Bronchial epithelial cell (primary cell): ENCODE results near the gene ENTPD1. TPM values are rescaled to one million over a fixed set of nuclear protein-coding genes. Genes with fewer than 3 reads are reported as not detected.

ENCODE experiments used
- DNase-seq: peaks from one replicate; pipeline ENCODE4 v3.0.0-alpha.2; 2010; ENCODE audit warnings: low read depth
- FAIRE-seq: peaks from 2 replicates; lab custom pipeline; 2011; peaks lifted over from hg19 to GRCh38; lab: Jason Lieb, UNC
- H3K27me3 ChIP-seq: 2 replicates; pipeline ENCODE4 v1.5.1; 2011; ENCODE audit warnings: low read length; ENCODE audit not compliant: control insufficient read depth, insufficient read depth
- H3K36me3 ChIP-seq: 2 replicates; pipeline ENCODE4 v1.5.1; 2011; ENCODE audit warnings: low read length; ENCODE audit not compliant: control insufficient read depth, insufficient read depth
- H3K4me3 ChIP-seq: 2 replicates; pipeline ENCODE4 v1.5.1; 2011; ENCODE audit warnings: mild to moderate bottlenecking, low read depth, low read length, control low read depth
- CTCF ChIP-seq: IDR thresholded peaks from 2 replicates; pipeline ENCODE4 v1.5.1; 2011; ENCODE audit warnings: mild to moderate bottlenecking, moderate library complexity, low read length, control low read depth, inconsistent platforms; ENCODE audit not compliant: insufficient read depth, severe bottlenecking
- total RNA-seq: library from RNA; depleted of rRNA; stranded (reverse); fragments of >200 nt; gene quantifications from 2 replicates; pipeline ENCODE4 v1.2.1, GENCODE V29; 2014

ENTPD1 gene
- total RNA-seq, 1 donor from 2014 or later, result not detected

- TF ChIP-seq CTCF, result no peak
- FAIRE-seq (no peak), DNase-seq (no peak)
- Histone ChIP-seq H3K27me3 (no peaks in the 10 kb centered on the region), H3K36me3 (no peaks in the 10 kb centered on the region), H3K4me3 (no peak overlapping the region)
Observed at GRCh38 chr10:95783741-95784140, 27.8 kb downstream of the ENTPD1 start.

- Histone ChIP-seq H3K36me3 (no peaks in the 10 kb centered on the region), H3K4me3 (no peak overlapping the region), H3K27me3 (no peaks in the 10 kb centered on the region)
- DNase-seq (no peak), FAIRE-seq (no peak)
- TF ChIP-seq CTCF, result no peak
Observed at GRCh38 chr10:95784279-95784913, 28.4 kb downstream of the ENTPD1 start.

GRCh38 chr10:95785317-95785716 lies 29.4 kb downstream of the ENTPD1 start:
- TF ChIP-seq CTCF, result no peak
- FAIRE-seq, result no peak
- Histone ChIP-seq H3K27me3 (no peaks in the 10 kb centered on the region), H3K4me3 (no peak overlapping the region), H3K36me3 (no peaks in the 10 kb centered on the region)
- DNase-seq, result no peak

GRCh38 chr10:95785942-95786669 lies 30.1 kb downstream of the ENTPD1 start:
- H3K4me3 ChIP-seq, result no peak overlapping the region
- no peak for FAIRE-seq
- no peaks in the 10 kb centered on the region for H3K36me3 ChIP-seq
- DNase-seq, result no peak
- H3K27me3 ChIP-seq, result no peaks in the 10 kb centered on the region
- TF ChIP-seq CTCF, result no peak

GRCh38 chr10:95787447-95787846 lies 31.5 kb downstream of the ENTPD1 start:
- H3K4me3 ChIP-seq, result no peak overlapping the region
- no peaks in the 10 kb centered on the region for H3K27me3 ChIP-seq
- FAIRE-seq, result no peak
- no peak for DNase-seq
- no peak for TF ChIP-seq CTCF
- H3K36me3 ChIP-seq, result no peaks in the 10 kb centered on the region

- Histone ChIP-seq H3K4me3 (no peak overlapping the region), H3K36me3 (no peaks in the 10 kb centered on the region), H3K27me3 (no peaks in the 10 kb centered on the region)
- DNase-seq (no peak), FAIRE-seq (no peak)
- TF ChIP-seq CTCF, result no peak
Observed at GRCh38 chr10:95788830-95789229, 32.9 kb downstream of the ENTPD1 start.
